G401.6 (cell line): ENCODE measurements around the gene DAD1.
"Not testable (repeated sequence)": the region's sequence is repeated elsewhere in the genome, so short reads cannot be mapped to it uniquely, and the experiment has no call there.

Experiments
- FAIRE-seq: peaks from 2 replicates; lab custom pipeline; 2012; peaks lifted over from hg19 to GRCh38; lab: Jason Lieb, UNC

DAD1 gene

DNA sequence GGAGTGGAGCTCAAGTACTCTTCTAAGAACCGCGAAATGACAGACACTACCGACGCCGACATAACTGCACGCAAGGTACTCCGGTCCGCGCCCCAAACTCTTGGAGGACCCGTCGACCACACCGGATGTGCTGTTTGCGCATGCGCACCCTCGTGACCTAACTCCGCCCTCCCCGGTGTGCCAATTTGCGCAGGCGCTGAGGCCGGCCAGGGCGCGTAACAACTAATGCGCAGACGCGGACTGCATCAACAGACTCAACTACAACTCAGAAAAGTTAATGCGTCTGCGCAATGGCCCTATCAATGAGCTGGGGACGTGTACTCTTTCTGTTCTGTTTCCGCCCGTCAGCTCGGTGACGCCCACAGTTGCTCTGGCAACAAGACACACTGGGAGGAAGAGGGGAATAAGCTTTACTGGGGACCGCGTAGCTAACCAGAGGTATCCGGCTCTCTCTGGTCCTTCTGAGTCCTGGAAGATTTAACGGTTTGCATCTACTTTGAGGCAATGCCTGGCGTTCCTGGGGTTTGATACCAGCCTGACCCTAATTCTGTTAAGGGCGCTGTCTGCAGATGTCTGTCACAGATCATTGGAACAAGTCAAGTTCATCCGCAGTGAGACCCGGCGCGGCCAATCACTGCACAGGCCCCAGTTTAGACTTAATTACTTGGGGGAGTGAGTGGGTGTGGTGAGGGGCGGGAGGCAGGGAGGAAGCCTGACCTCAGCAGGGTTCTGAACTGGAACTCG lies at the start of gene DAD1:
Gene DAD1 (minus strand): TSS at position 129 of the 744 bp plus-strand sequence. CDS start 67 bp downstream, at position 62.
- FAIRE-seq = peak; percentile 99

DNA sequence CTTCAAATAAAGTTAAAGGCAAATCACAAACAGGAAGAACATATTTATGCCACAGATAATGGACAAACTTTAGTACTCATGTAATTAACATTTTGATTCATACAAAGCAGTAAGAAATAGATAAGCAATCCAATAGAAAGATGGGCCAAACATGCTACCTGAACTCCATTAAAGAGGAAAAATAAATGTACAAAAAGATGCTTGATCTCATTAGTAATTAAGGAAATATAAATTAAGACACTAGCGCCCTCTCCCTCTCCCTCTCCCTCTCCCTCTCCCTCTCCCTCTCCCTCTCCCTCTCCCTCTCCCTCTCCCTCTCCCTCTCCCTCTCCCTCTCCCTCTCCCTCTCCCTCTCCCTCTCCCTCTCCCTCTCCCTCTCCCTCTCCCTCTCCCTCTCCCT lies 47.0 kb upstream of the DAD1 start:
- FAIRE-seq = not testable (repeated sequence)

DNA sequence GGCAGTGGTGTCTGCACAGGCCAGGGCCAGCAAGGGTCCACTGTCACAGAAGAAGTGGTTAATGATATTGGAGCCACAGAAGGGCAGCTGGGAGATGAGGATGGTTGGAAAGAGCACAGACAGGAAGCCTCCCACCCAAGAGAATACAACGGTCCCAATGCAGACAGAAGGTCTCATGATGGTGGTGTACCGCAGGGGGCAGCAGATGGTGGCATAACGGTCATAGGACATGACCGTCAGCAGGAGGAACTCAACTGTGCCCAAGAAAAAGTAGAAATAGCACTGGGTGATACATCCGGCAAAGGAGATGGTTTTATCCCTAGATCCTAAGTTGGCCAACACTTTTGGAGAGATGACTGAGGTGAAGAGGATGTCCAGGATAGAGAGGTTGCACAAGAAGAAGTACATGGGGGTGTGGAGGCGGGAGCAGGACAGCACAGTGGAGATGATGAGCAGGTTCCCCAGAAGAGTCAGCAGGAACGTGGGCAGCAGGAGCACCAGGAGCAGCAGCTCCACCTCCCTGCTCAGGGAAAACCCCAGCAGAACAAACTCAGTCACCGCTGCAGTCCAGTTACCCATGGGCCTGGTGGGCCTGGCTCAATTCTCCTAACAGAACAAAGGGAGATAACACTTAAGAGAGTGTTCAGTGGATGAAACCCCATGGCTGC lies 45.3 kb upstream of the DAD1 start:
- FAIRE-seq = no peak

GRCh38 chr14:22630486-22630885 lies 41.5 kb upstream of the DAD1 start:
- FAIRE-seq = no peak

DNA sequence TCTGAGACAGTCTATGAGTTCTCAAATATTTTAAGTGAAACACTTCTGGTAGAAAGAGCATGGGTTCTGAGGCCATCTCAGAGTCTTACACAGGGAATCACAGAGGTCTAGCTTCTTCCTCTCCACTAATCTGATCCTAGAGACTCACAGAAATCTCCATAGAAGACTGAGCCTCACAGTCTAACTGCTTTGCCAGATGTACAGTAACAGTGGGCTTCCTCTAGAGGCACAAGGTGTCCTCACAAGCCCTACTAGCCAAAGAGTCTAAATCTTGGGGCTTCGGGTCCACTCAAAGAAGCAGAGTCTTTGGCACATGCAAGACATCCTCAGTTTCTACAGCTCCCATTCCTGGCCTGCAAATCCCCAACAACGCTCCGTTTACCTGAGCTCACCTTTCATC lies 41.0 kb upstream of the DAD1 start:
- no peak for FAIRE-seq

GRCh38 chr14:22629361-22629760 lies 40.3 kb upstream of the DAD1 start:
- FAIRE-seq = no peak

DNA sequence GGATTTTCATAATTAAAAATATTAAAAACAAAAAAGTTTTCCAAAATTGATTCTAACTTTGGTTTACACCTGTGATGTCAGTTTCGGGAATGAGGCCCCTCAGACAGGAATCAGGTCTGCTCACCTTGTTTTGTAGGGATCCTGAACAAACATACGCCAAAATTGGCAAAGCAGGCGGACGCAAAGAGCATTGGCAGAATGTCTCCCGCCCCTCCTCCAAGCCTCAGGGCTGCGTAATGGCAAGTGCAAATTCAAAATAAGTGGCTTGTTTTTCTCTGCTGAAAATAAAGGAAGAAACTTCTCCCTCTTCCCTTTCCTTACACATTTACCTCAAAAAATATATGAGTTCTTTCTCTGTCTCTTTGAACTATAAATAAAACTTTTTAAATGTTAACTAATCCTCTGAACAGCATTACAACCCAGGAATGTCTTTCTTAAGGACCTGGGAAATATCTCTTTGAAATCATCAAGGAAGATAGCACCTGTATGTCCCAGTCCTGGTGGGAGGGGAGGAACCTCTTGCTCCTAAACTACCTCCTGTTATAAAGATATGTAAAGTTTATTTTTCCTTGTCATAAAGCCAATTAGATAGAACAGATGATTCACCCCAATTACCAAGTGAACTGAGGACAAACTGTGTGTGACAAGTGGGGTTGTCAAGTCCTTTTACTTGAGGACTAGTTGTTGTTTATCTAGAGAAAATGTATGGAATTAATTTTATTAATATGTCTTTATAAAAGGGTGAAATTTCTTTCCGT lies 38.7 kb upstream of the DAD1 start:
- FAIRE-seq = no peak

DNA sequence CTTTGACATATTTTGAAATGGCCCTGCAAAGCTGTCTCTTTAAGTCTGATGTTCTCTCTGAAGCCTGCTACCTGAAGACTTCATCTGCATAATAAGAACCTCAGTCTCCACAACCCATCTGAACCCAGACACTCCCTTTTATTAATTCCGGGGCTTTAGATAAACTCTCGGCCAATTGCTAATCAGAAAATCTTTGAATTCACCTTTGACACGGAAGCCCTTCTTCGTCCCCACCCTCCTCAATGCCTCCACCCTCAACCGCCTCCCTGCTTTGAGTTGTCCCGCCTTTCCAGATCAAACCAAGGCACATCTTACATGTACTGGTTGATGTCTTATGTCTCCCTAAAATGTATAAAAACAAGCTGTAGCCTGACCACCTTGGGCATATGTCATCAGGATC lies 37.6 kb upstream of the DAD1 start:
- FAIRE-seq = no peak

GRCh38 chr14:22623047-22623446 lies 34.0 kb upstream of the DAD1 start:
- no peak for FAIRE-seq

- no peak for FAIRE-seq
Measured at GRCh38 chr14:22622255-22622654, 33.2 kb upstream of the DAD1 start.

GRCh38 chr14:22615765-22616164 lies 26.7 kb upstream of the DAD1 start:
- not testable (repeated sequence) for FAIRE-seq

DNA sequence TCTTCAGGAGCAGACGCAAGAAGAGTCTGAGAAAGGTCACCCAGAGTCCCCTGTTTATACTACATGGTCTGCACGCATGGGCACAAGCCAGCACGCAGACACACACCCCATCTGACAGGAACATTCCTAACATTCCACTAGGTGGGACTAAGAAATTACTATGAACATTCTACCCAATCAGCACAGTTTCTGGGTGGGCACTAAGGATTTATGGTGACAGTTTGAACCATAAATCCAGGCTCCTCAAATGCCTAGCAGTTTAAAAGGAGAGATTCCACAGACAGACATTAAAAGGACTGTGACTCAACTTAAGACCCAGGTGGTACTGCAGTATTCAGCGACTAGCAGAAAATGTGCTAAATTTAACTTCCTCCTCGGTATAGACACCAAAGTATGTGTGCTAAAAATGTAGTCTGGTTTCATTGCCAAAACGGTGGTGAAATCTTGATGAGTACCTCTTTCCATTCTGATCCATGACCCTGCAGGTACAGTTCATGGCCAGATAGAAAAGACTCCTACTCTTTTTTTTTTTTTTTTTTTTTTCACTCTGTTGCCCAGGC lies 25.3 kb upstream of the DAD1 start:
- peak; percentile 98 for FAIRE-seq

- FAIRE-seq = no peak
Measured at GRCh38 chr14:22613736-22614239, 24.8 kb upstream of the DAD1 start.

- FAIRE-seq = no peak
Measured at GRCh38 chr14:22613106-22613695, 24.2 kb upstream of the DAD1 start.

DNA sequence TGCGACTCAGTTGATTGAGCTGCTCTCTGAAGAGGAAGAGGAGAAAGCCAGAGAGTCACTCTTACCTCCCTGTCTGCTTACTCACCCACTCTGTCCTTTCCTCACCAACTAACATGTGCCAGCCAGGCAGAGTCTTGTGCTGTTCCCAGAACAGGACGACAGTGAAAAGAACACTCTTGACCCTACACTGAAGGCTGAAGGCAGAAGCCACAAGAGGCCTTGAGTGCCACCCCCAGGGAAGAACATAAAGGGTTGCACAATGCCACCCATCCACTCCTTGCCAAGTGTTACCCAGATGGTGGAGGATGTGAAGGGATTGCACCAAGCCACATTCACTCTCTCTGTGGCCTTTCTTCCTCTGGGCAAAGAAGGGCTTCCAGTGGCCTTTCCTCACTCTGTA lies 21.9 kb upstream of the DAD1 start:
- FAIRE-seq = no peak

DNA sequence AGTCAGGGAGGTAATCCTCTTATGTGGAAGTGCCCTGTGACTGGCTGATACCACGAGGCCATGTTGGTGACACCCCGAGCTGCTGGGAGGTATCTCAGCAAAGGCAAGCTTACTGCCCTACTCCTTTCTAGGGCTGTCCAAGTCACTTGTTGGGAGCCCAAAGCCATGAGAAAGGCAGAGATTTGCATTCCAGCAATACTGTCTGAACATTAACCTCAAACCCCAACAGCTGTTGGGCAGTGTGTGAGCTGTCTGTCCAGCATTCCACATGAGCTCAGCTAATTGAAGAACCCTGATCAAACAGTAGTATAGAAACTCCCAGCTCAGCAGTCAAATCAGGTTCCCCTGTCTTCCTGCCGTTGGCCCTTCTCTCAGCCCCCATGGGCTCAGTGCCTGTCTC lies 18.3 kb upstream of the DAD1 start:
- FAIRE-seq = no peak

GRCh38 chr14:22606380-22606779 lies 17.4 kb upstream of the DAD1 start:
- no peak for FAIRE-seq

- FAIRE-seq = no peak
Measured at GRCh38 chr14:22602862-22603261, 13.8 kb upstream of the DAD1 start.

DNA sequence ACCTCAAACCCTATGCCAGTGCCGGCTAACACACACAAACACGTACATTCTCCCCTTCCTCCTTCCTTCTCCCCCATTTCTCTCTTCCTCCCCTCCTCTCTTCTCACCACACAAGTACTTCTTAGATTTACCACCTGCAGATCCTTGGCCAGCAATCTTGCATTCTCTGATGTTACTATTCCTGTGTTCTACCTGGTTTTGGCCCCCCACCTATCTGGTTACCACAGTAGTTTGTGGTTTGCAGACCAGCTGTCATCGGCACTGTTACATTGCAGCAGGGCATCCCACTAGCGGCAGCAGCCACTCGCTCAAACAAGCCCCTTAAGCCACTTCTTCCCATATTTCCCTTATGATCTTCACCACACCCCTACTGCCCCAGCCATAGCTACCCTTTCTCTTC lies 13.0 kb upstream of the DAD1 start:
- FAIRE-seq = no peak

DNA sequence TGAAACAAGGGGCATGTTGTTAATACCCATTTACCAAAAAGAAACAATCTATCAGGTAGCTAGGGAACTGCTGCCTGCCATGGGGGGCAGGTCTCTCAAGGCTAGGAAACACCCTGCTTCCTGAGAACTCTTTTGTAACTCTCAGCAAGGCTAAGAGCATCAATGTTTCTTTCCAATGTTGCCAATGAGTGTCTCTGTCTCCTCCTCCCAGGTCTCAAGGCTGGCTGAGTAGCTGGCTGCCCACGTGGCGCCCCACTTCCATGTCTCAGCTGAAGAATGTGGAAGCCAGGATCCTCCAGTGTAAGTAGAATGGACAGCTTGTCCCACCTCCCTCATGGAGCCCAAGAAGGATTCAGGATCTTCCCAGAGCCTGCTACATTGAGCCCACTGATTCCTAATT lies 12.4 kb upstream of the DAD1 start:
- FAIRE-seq = no peak

GRCh38 chr14:22600027-22600426 lies 11.0 kb upstream of the DAD1 start:
- no peak for FAIRE-seq

GRCh38 chr14:22599349-22599748 lies 10.3 kb upstream of the DAD1 start:
- no peak for FAIRE-seq
